Measurements from ENCODE around the gene CTXND1.

DNA sequence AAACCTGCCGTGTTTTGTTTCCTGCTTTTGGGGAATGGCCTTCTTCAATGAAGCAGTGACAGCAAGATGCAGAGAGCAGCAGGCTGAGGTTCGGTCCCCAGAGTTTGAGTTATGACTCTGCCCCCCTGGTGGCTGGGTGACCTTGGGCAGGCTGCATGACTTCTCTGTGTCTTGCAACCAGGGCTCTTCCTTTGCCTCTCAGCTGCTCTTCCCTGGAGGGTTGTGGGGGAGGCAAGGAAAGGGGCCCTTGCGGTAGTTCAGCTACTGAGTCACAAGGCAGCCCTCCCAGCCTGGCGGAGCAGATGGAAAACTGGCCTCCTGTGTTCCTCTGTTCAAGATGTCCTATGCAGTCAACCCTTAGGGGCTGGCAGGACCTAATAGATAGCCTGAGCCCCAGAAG lies 17.1 kb downstream of the CTXND1 start:
- TF ChIP-seq, protein P1, sequence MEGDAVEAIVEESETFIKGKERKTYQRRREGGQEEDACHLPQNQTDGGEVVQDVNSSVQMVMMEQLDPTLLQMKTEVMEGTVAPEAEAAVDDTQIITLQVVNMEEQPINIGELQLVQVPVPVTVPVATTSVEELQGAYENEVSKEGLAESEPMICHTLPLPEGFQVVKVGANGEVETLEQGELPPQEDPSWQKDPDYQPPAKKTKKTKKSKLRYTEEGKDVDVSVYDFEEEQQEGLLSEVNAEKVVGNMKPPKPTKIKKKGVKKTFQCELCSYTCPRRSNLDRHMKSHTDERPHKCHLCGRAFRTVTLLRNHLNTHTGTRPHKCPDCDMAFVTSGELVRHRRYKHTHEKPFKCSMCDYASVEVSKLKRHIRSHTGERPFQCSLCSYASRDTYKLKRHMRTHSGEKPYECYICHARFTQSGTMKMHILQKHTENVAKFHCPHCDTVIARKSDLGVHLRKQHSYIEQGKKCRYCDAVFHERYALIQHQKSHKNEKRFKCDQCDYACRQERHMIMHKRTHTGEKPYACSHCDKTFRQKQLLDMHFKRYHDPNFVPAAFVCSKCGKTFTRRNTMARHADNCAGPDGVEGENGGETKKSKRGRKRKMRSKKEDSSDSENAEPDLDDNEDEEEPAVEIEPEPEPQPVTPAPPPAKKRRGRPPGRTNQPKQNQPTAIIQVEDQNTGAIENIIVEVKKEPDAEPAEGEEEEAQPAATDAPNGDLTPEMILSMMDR (IDR thresholded peaks at IDR 0.05; ENCODE audit: low read depth, low read length, poor library complexity, severe bottlenecking), result peak; percentile 69
- no peak for TF ChIP-seq EZH2phosphoT487 (IDR thresholded peaks at IDR 0.05; ENCODE audit: borderline replicate concordance, low read length)

All from DOHH2 (cell line).